Cardiac muscle cell (in vitro differentiated cells and primary cell): Measurements from ENCODE around the gene PDSS2. TPM values are rescaled to one million over a fixed set of nuclear protein-coding genes. Genes with fewer than 3 reads are reported as not detected.
"Not testable (repeated sequence)": the region's sequence is repeated elsewhere in the genome, so short reads cannot be mapped to it uniquely, and the experiment has no call there.

Source experiments
- DNase-seq, 2 donors: peaks; one replicate each; pipeline versions ENCODE4 v3.0.0 to v3.0.0-alpha.2; 2010 to 2017; ENCODE audit warnings: low read depth in 1 of 2, low spot score in 1 of 2
- H3K27ac ChIP-seq: fragments of 200-600 bp; sonication (generic); 2 replicates; pipeline ENCODE4 v1.5.1; 2016
- H3K27me3 ChIP-seq: fragments of 200-600 bp; sonication (generic); 2 replicates; pipeline ENCODE4 v1.6.0; 2016; ENCODE audit warnings: control low read depth
- H3K36me3 ChIP-seq: fragments of 200-600 bp; sonication (generic); 2 replicates; pipeline ENCODE4 v1.5.1; 2016; ENCODE audit warnings: control low read depth
- H3K4me1 ChIP-seq: fragments of 200-600 bp; sonication (generic); 2 replicates; pipeline ENCODE4 v1.8.1; 2017; ENCODE audit warnings: low read depth, mild to moderate bottlenecking, mixed run types
- H3K4me3 ChIP-seq: fragments of 200-600 bp; sonication (generic); 2 replicates; pipeline ENCODE4 v1.5.1; 2016; ENCODE audit warnings: mild to moderate bottlenecking
- H3K9me3 ChIP-seq: fragments of 200-600 bp; sonication (generic); 2 replicates; pipeline ENCODE4 v1.5.1; 2017; ENCODE audit warnings: low read depth, mild to moderate bottlenecking, control low read depth
- CTCF ChIP-seq: IDR thresholded peaks from 2 replicates; pipeline ENCODE4 v1.5.1; 2012; ENCODE audit warnings: low read depth, mild to moderate bottlenecking, low read length
- polyA plus RNA-seq: library from polyadenylated mRNA; unstranded; fragments of >200 nt; fragmentation: Nextera tagmentation; extraction: Ambion mirVana; gene quantifications from 2 replicates; pipeline ENCODE4 v1.2.1, GENCODE V29; 2016
- total RNA-seq: library from RNA; depleted of rRNA; stranded (reverse); fragments of >200 nt; gene quantifications from 2 replicates; pipeline ENCODE4 v1.2.3, GENCODE V29; 2016

PDSS2 gene
- total and polyA plus RNA-seq, 2 experiments from 2014 or later, result 12.3 to 19.4 TPM

- H3K27ac ChIP-seq, result no peak overlapping the region
- no peaks in the 10 kb centered on the region for H3K27me3 ChIP-seq
- no peak for TF ChIP-seq CTCF
- H3K9me3 ChIP-seq, result no peaks in the 10 kb centered on the region
- no peak for DNase-seq
- H3K36me3 ChIP-seq, result no peaks in the 10 kb centered on the region
- no peak overlapping the region for H3K4me3 ChIP-seq
- H3K4me1 ChIP-seq, result no peaks in the 10 kb centered on the region
Observed at GRCh38 chr6:107152638-107153430, 306.5 kb downstream of the PDSS2 start.

- H3K4me3 ChIP-seq, result no peak overlapping the region
Observed at GRCh38 chr6:107144666-107145065, 314.7 kb downstream of the PDSS2 start.

GRCh38 chr6:107144014-107144413 is 315.4 kb downstream of the PDSS2 start:
- DNase-seq, result peak in 1 of 2 donors; percentile 34
- Histone ChIP-seq H3K27ac (no peak overlapping the region), H3K9me3 (no peaks in the 10 kb centered on the region), H3K4me1 (peaks cover 5% of the 10 kb centered on the region), H3K27me3 (no peaks in the 10 kb centered on the region), H3K36me3 (no peaks in the 10 kb centered on the region), H3K4me3 (no peak overlapping the region)
- no peak for TF ChIP-seq CTCF

More at GRCh38 chr6:107144666-107145065, 314.7 kb downstream of the PDSS2 start:
- Histone ChIP-seq H3K27me3 (no peaks in the 10 kb centered on the region), H3K27ac (no peak overlapping the region), H3K4me1 (peaks cover 5% of the 10 kb centered on the region), H3K9me3 (no peaks in the 10 kb centered on the region), H3K36me3 (no peaks in the 10 kb centered on the region)
- DNase-seq, result no peak
- TF ChIP-seq CTCF, result no peak

GRCh38 chr6:107140581-107140980 is 318.8 kb downstream of the PDSS2 start:
- Histone ChIP-seq H3K27ac (no peak overlapping the region), H3K27me3 (no peaks in the 10 kb centered on the region), H3K9me3 (no peaks in the 10 kb centered on the region), H3K4me1 (peaks cover 5% of the 10 kb centered on the region), H3K4me3 (no peak overlapping the region), H3K36me3 (no peaks in the 10 kb centered on the region)
- no peak for DNase-seq
- TF ChIP-seq CTCF, result no peak

GRCh38 chr6:107136324-107136723 is 323.0 kb downstream of the PDSS2 start:
- H3K27ac ChIP-seq, H3K9me3 ChIP-seq, H3K4me1 ChIP-seq, DNase-seq, H3K36me3 ChIP-seq, H3K27me3 ChIP-seq, H3K4me3 ChIP-seq: not testable (repeated sequence)

GRCh38 chr6:107135048-107135680 is 324.2 kb downstream of the PDSS2 start:
- not testable (repeated sequence) for H3K4me1 ChIP-seq, H3K27me3 ChIP-seq, H3K27ac ChIP-seq, H3K9me3 ChIP-seq, H3K4me3 ChIP-seq, DNase-seq, H3K36me3 ChIP-seq
